Suprapubic skin (tissue), 4 donors: ENCODE data around the gene ST8SIA5. TPM values are rescaled to one million over a fixed set of nuclear protein-coding genes. Genes with fewer than 3 reads are reported as not detected.

Source experiments
- DNase-seq, 2 donors: peaks; one replicate each; pipeline ENCODE4 v3.0.0-alpha.2; 2019; ENCODE audit warnings: low spot score in 2 of 2
- H3K27ac ChIP-seq: fragments of 200-600 bp; sonication (generic); one replicate; pipeline ENCODE4 v1.5.1; 2019
- H3K27me3 ChIP-seq: fragments of 200-600 bp; sonication (generic); one replicate; pipeline ENCODE4 v1.5.1; 2019
- H3K36me3 ChIP-seq: fragments of 200-600 bp; sonication (generic); one replicate; pipeline ENCODE4 v1.5.1; 2019
- H3K4me1 ChIP-seq: fragments of 200-600 bp; sonication (generic); one replicate; pipeline ENCODE4 v1.5.1; 2019
- H3K4me3 ChIP-seq: fragments of 200-600 bp; sonication (generic); one replicate; pipeline ENCODE4 v1.5.1; 2019; ENCODE audit warnings: mild to moderate bottlenecking
- H3K9me3 ChIP-seq: fragments of 200-600 bp; sonication (generic); one replicate; pipeline ENCODE4 v1.5.1; 2019
- EP300 ChIP-seq: sonication (generic); formaldehyde crosslinking; IDR thresholded peaks from one replicate; pipeline ENCODE4 v1.6.1; 2017; ENCODE audit warnings: antibody characterized with exemption
- POLR2A ChIP-seq, 2 donors: fragments of 450-650 bp; IDR thresholded peaks; one replicate each; pipeline ENCODE4 v1.6.1; 2017; ENCODE audit warnings: antibody characterized with exemption in 2 of 2, mild to moderate bottlenecking in 2 of 2, moderate library complexity in 2 of 2
- POLR2AphosphoS5 ChIP-seq, 3 donors: sonication (generic); formaldehyde crosslinking; IDR thresholded peaks; one replicate each; pipeline ENCODE4 v1.6.1; 2017; ENCODE audit warnings: antibody characterized with exemption in 3 of 3
- WGBS: methylation state at CpG from one replicate; pipeline ENCODE4 v1.1.5; 2018; 5-methylcytosine and 5-hydroxymethylcytosine counted together
- total RNA-seq, 4 donors: library from RNA; depleted of rRNA; stranded (reverse); fragments of >200 nt; gene quantifications; one replicate each; pipeline ENCODE4 v1.1.0, GENCODE V29; 2016
- TF ChIP-seq, protein P1 (sequence below), 2 donors: fragments of 200-600 bp in 1 of 2; fragments of 450-650 bp in 1 of 2; sonication (generic) in 1 of 2; IDR thresholded peaks; one replicate each; pipeline ENCODE4 v1.5.1; 2016 to 2019; ENCODE audit warnings: antibody characterized with exemption in 2 of 2, mild to moderate bottlenecking in 1 of 2, moderate library complexity in 1 of 2

ST8SIA5 gene
- total RNA-seq, 4 donors from 2014 or later, result not detected

DNA sequence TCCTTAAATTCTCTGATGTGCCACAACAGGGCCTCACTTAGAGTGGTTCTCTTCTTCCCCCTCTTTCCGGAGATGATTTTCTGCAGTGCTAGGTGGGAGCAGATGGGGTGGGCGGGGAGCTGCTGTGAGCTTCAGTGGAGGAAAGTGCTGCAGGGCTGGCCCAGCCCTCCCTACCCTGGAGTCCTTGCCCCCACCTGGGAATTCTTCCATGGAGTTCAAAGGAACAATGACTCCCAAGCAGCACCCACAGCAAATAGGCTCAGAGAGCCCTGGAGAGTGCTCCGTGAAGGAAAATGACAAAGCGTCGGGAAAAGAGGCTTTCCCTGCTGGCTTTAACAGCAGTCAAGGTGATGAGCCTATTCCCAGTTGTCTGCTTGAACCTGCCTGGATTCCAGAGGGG lies 128.6 kb downstream of the ST8SIA5 start:
- 60% methylated on average over 5 of the region's 5 CpGs for WGBS
- no peak overlapping the region for H3K4me3 ChIP-seq
- no peaks in the 10 kb centered on the region for H3K9me3 ChIP-seq
- H3K27me3 ChIP-seq, result peaks cover 10% of the 10 kb centered on the region
- H3K27ac ChIP-seq, result no peak overlapping the region
- peaks cover 7% of the 10 kb centered on the region for H3K4me1 ChIP-seq
- DNase-seq, result no peak
- TF ChIP-seq POLR2AphosphoS5 (IDR thresholded peaks at IDR 0.05), result no peak
- TF ChIP-seq EP300, result no peak
- TF ChIP-seq, protein P1, sequence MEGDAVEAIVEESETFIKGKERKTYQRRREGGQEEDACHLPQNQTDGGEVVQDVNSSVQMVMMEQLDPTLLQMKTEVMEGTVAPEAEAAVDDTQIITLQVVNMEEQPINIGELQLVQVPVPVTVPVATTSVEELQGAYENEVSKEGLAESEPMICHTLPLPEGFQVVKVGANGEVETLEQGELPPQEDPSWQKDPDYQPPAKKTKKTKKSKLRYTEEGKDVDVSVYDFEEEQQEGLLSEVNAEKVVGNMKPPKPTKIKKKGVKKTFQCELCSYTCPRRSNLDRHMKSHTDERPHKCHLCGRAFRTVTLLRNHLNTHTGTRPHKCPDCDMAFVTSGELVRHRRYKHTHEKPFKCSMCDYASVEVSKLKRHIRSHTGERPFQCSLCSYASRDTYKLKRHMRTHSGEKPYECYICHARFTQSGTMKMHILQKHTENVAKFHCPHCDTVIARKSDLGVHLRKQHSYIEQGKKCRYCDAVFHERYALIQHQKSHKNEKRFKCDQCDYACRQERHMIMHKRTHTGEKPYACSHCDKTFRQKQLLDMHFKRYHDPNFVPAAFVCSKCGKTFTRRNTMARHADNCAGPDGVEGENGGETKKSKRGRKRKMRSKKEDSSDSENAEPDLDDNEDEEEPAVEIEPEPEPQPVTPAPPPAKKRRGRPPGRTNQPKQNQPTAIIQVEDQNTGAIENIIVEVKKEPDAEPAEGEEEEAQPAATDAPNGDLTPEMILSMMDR (IDR thresholded peaks at IDR 0.05), result no peak
- no peak for TF ChIP-seq POLR2A (IDR thresholded peaks at IDR 0.05)
- no peaks in the 10 kb centered on the region for H3K36me3 ChIP-seq

DNA sequence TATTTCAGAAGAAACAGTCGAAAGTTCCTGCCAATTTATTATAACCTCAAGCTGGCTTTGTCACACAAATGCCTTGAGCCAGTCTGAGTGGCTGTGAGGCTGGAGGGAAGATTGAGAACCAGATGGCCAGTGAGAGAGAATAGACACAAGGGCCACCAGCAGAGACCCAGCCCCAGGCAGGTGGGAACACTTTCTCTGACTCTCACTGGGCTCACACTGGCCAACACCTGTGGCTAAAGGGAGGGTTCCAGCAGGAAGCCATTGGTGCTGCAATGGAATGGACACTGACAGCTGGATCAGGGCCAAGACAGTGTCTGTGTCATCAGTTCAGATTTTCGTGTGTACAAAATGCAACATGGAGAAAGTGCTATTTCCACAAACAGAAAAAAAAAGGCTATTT lies 129.7 kb downstream of the ST8SIA5 start:
- 39% methylated on average over 2 of the region's 2 CpGs for WGBS
- peak in 1 of 2 donors; percentile 67 for DNase-seq
- Histone ChIP-seq H3K4me3 (no peak overlapping the region), H3K4me1 (peaks cover 8% of the 10 kb centered on the region), H3K9me3 (no peaks in the 10 kb centered on the region), H3K27ac (no peak overlapping the region), H3K36me3 (no peaks in the 10 kb centered on the region), H3K27me3 (peaks cover 10% of the 10 kb centered on the region)
- no peak for TF ChIP-seq POLR2A (IDR thresholded peaks at IDR 0.05)
- TF ChIP-seq POLR2AphosphoS5 (IDR thresholded peaks at IDR 0.05), result no peak
- TF ChIP-seq, protein P1 (IDR thresholded peaks at IDR 0.05), result no peak
- TF ChIP-seq EP300, result no peak

DNA sequence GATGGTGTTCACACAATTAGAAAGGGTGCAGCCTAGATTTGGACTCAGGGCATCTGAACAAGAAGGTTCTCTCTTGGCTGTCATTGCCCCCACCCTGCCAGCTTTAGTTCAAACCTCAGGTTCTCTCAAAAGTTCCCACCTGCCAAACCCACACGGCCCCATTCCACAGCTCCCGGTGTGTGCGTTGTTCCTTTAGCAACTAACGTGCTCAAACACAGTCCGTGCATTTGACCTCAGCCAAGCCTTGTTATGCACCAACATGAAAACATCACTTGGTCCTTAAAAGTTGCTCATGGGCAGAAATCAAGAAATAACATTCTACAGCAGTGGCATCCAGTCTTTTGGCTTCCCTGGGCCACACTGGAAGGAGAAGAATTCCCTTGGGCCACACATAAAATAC lies 131.8 kb downstream of the ST8SIA5 start:
- H3K4me1 ChIP-seq, result peaks cover 8% of the 10 kb centered on the region

DNA sequence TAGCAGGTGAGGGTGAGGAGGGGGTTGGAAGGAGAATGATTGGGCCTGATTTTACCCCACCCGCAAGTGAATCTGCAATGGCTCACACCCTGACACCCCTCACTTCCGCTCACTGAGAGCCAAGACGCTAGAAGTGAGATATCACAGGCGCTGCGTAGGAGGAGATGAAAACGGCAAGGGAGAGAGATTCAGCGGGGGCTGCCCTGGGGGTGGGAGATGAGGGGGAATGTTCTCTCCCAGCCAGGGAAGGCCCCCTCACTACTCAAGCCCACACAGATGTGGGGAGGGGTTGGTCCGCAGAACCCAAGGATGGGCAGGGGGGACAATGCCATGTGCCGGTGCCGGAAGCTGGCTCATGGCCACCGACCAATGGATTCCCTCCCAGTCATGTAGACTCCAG lies 132.7 kb downstream of the ST8SIA5 start:
- H3K4me3 ChIP-seq, result no peak overlapping the region
- WGBS, result 77% methylated on average over 11 of the region's 11 CpGs
- no peak overlapping the region for H3K27ac ChIP-seq
- H3K27me3 ChIP-seq, result peaks cover 10% of the 10 kb centered on the region
- TF ChIP-seq POLR2A (IDR thresholded peaks at IDR 0.05) (no peak), EP300 (no peak), POLR2AphosphoS5 (IDR thresholded peaks at IDR 0.05) (no peak)
- TF ChIP-seq, protein P1 (IDR thresholded peaks at IDR 0.05), result no peak
- H3K36me3 ChIP-seq, result no peaks in the 10 kb centered on the region
- H3K9me3 ChIP-seq, result no peaks in the 10 kb centered on the region
- no peak for DNase-seq
- peaks cover 8% of the 10 kb centered on the region for H3K4me1 ChIP-seq

More for the DNA sequence above, 131.8 kb downstream of the ST8SIA5 start:
- H3K27ac ChIP-seq, result no peak overlapping the region
- 67% methylated on average over 5 of the region's 5 CpGs for WGBS
- peaks cover 10% of the 10 kb centered on the region for H3K27me3 ChIP-seq
- TF ChIP-seq POLR2A (IDR thresholded peaks at IDR 0.05), result no peak
- TF ChIP-seq, protein P1 (IDR thresholded peaks at IDR 0.05), result no peak
- no peak for TF ChIP-seq POLR2AphosphoS5 (IDR thresholded peaks at IDR 0.05)
- TF ChIP-seq EP300, result no peak
- DNase-seq, result peak in 1 of 2 donors; percentile 24
- no peak overlapping the region for H3K4me3 ChIP-seq
- no peaks in the 10 kb centered on the region for H3K36me3 ChIP-seq
- H3K9me3 ChIP-seq, result no peaks in the 10 kb centered on the region

DNA sequence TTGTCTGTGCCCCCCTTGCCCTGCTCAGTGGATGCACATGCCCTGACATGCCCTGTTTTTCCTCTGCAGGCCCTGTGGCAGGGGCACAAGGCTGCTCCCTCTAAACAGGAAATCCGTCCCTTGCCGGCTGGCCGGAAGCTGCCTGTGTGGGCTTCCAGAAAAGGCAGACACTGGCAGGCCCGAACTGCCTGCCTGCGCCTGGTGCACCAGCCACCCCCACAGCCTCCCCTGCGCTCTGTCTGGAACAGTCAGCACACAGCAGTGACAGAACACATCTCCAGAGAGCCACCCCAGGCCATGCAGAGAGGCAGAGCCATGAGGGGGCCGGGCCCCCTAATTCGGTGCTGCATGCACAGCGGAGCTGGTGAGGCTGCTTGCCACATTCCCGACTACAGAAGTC lies 133.3 kb downstream of the ST8SIA5 start:
- WGBS, result 29% methylated on average over 7 of the region's 10 CpGs
- H3K36me3 ChIP-seq, result no peaks in the 10 kb centered on the region
- H3K27me3 ChIP-seq, result peaks cover 10% of the 10 kb centered on the region
- DNase-seq, result no peak
- no peak overlapping the region for H3K27ac ChIP-seq
- H3K4me3 ChIP-seq, result no peak overlapping the region
- no peaks in the 10 kb centered on the region for H3K9me3 ChIP-seq
- H3K4me1 ChIP-seq, result peaks cover 8% of the 10 kb centered on the region
- TF ChIP-seq, protein P1 (IDR thresholded peaks at IDR 0.05), result no peak
- TF ChIP-seq EP300, result no peak
- no peak for TF ChIP-seq POLR2AphosphoS5 (IDR thresholded peaks at IDR 0.05)
- TF ChIP-seq POLR2A (IDR thresholded peaks at IDR 0.05), result no peak
